Measurements from ENCODE around the gene CYFIP2. TPM values are rescaled to one million over a fixed set of nuclear protein-coding genes. Genes with fewer than 3 reads are reported as not detected.
A peak's percentile ranks its signal among the peaks of the same experiment; 100 is the strongest.

The CYFIP2 gene
- total and polyA plus RNA-seq, 10 of the 15 experiments (the other 5 are each of a cell fraction or from before 2014, with no cell fraction given): 43.4 to 173 (median 96.0) TPM

- H3K4me2 ChIP-seq (ENCODE audit: control insufficient read depth, insufficient read depth): no peak overlapping the region
- no peaks in the 10 kb centered on the region for H4K20me1 ChIP-seq (ENCODE audit: control insufficient read depth, insufficient read depth)
- no peak overlapping the region for H3K27ac ChIP-seq (ENCODE audit: control insufficient read depth, insufficient read depth)
- H3K27me3 ChIP-seq (replicated peaks in 1 of 2; ENCODE audit: control insufficient read depth in 2 of 2, insufficient read depth in 2 of 2, low read length in 1 of 2): no peaks in the 10 kb centered on the region
- ChIA-PET POLR2A (no interaction called here), SMC1A (ENCODE audit: uncharacterized antibody, unreplicated experiment) (interaction anchor here (0.6 kb wide), 1 partner anchor 159 kb away, joined by 3 read pairs; no protein-coding TSS in a partner anchor), RAD21 (ENCODE audit: unreplicated experiment) (no interaction called here), CTCF (no interaction called here)
- in situ Hi-C loops (cut with MboI) (no loop called here), intact Hi-C loops (cut with micrococcal nuclease; ENCODE audit: unreplicated experiment) (no loop called here)
- H3K36me3 ChIP-seq (ENCODE audit: control insufficient read depth in 2 of 2, insufficient read depth in 2 of 2, low read length in 1 of 2): peaks cover 9 to 17% of the 10 kb centered on the region in 2 experiments; a peak in 3 of 4 replicates
- H3K9ac ChIP-seq (ENCODE audit: control insufficient read depth, insufficient read depth, low read length): no peak overlapping the region
- H3K79me2 ChIP-seq (ENCODE audit: control insufficient read depth, insufficient read depth, low read length): no peaks in the 10 kb centered on the region
- 83% methylated on average over 7 of the region's 7 CpGs for WGBS (ENCODE audit: insufficient coverage, insufficient replicate concordance, low lambda C conversion rate, missing lambda C conversion rate)
- BruUV-seq (replicated peaks): no TSS peak
- DNase-seq (ENCODE audit: low read depth, low spot score): no peak
- no peak for ATAC-seq
- FAIRE-seq: no peak
- H2AFZ ChIP-seq (ENCODE audit: control insufficient read depth, low read depth, low read length): no peak overlapping the region
- H3K9me3 ChIP-seq (replicated peaks; ENCODE audit: control insufficient read depth, insufficient read depth, low read length): no peaks in the 10 kb centered on the region
- TF ChIP-seq RAD21 (IDR thresholded peaks at IDR 0.05; ENCODE audit: insufficient read depth, low read depth, low read length) (peak; percentile 24; the same call in 1 of the 2 replicates), YY1 (IDR thresholded peaks at IDR 0.05; ENCODE audit: low read depth, low read length) (0 out of 2 replicates have a peak, but pooled peaks have one; percentile 28), NBN (IDR thresholded peaks at IDR 0.05) (no peak)
- no peaks in the 10 kb centered on the region for H3K4me1 ChIP-seq (ENCODE audit: control insufficient read depth, insufficient read depth, low read length)
- no peak overlapping the region for H3K4me3 ChIP-seq
Measured at GRCh38 chr5:157366741-157367674, 101.1 kb downstream of the CYFIP2 start.

- Histone ChIP-seq H3K27me3 (replicated peaks in 1 of 2; ENCODE audit: control insufficient read depth in 2 of 2, insufficient read depth in 2 of 2, low read length in 1 of 2) (no peaks in the 10 kb centered on the region), H3K4me2 (ENCODE audit: control insufficient read depth, insufficient read depth) (no peak overlapping the region), H3K27ac (ENCODE audit: control insufficient read depth, insufficient read depth) (no peak overlapping the region), H3K36me3 (ENCODE audit: control insufficient read depth in 2 of 2, insufficient read depth in 2 of 2, low read length in 1 of 2) (peaks cover 9 to 12% of the 10 kb centered on the region in 2 experiments; a peak in 3 of 4 replicates), H3K9ac (ENCODE audit: control insufficient read depth, insufficient read depth, low read length) (no peak overlapping the region), H3K79me2 (ENCODE audit: control insufficient read depth, insufficient read depth, low read length) (no peaks in the 10 kb centered on the region), H3K4me3 (no peak overlapping the region), H3K4me1 (ENCODE audit: control insufficient read depth, insufficient read depth, low read length) (no peaks in the 10 kb centered on the region), H3K9me3 (replicated peaks; ENCODE audit: control insufficient read depth, insufficient read depth, low read length) (no peaks in the 10 kb centered on the region), H2AFZ (ENCODE audit: control insufficient read depth, low read depth, low read length) (no peak overlapping the region), H4K20me1 (ENCODE audit: control insufficient read depth, insufficient read depth) (no peaks in the 10 kb centered on the region)
- BruUV-seq (replicated peaks): no TSS peak
- ChIA-PET CTCF (interaction anchor here (0.7 to 1.4 kb wide), 3 partner anchors 26 to 374 kb away, joined by 3 to 6 read pairs (median 3); partner anchors contain the start of gene LSM11), RAD21 (ENCODE audit: unreplicated experiment) (interaction anchor here (1.0 kb wide), 1 partner anchor 147 kb away, joined by 3 read pairs; no protein-coding TSS in a partner anchor), SMC1A (ENCODE audit: uncharacterized antibody, unreplicated experiment) (interaction anchor here (0.6 kb wide), 2 partner anchors 10 to 1756 kb away, joined by 3 to 4 read pairs; no protein-coding TSS in a partner anchor), POLR2A (no interaction called here)
- no peak for TF ChIP-seq SIN3A (IDR thresholded peaks at IDR 0.05; ENCODE audit: low read depth, low read length)
- no peak for TF ChIP-seq BMI1 (IDR thresholded peaks at IDR 0.05; ENCODE audit: borderline replicate concordance)
- no peak for TF ChIP-seq TCF7 (IDR thresholded peaks at IDR 0.05; ENCODE audit: borderline replicate concordance)
- no peak for TF ChIP-seq TCF12 (IDR thresholded peaks at IDR 0.05; ENCODE audit: low read depth, low read length)
- no peak for TF ChIP-seq USF1 (IDR thresholded peaks at IDR 0.05; ENCODE audit: borderline replicate concordance, extremely low read length, insufficient read depth, low read depth, low read length)
- no peak for TF ChIP-seq FOS (IDR thresholded peaks at IDR 0.05; ENCODE audit: borderline replicate concordance, extremely low read depth, insufficient read length)
- TF ChIP-seq MTA2 (IDR thresholded peaks at IDR 0.05; ENCODE audit: low read depth): no peak
- intact Hi-C loops (cut with micrococcal nuclease; ENCODE audit: unreplicated experiment) (no loop called here), in situ Hi-C loops (cut with MboI) (no loop called here)
- 96% methylated on average over 2 of the region's 2 CpGs for WGBS (ENCODE audit: insufficient coverage, insufficient replicate concordance, low lambda C conversion rate, missing lambda C conversion rate)
- no peak for ATAC-seq
- no peak for FAIRE-seq
- DNase-seq (ENCODE audit: low read depth, low spot score): no peak
Measured at GRCh38 chr5:157369507-157369906, 103.6 kb downstream of the CYFIP2 start.
